ENCODE measurements around the gene SCGB1D4.

DNA sequence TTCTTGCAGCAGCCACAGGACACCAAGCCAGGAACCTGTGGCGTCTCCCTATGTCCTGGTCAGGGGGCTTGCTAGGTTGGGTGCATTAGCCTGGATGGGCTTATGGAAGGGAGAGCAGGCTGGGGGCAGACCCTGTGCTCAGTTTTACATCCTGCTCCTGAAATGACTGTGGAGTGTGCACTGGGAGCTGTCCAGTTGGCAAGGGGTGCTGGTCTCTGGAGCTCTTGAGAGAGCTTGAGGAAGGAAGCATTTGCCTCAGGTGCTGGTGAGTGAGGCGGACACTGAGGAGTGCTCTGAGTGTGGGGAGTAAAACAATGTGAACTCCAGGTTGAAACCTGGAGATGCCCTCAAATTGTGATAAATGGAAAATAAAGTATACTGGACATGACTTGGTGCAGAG is 3.4 kb downstream of the SCGB1D4 start:
- TF ChIP-seq POLR2A (IDR thresholded peaks at IDR 0.05) (no peak), POLR2AphosphoS5 (IDR thresholded peaks at IDR 0.05) (no peak)
- TF ChIP-seq, protein P1, sequence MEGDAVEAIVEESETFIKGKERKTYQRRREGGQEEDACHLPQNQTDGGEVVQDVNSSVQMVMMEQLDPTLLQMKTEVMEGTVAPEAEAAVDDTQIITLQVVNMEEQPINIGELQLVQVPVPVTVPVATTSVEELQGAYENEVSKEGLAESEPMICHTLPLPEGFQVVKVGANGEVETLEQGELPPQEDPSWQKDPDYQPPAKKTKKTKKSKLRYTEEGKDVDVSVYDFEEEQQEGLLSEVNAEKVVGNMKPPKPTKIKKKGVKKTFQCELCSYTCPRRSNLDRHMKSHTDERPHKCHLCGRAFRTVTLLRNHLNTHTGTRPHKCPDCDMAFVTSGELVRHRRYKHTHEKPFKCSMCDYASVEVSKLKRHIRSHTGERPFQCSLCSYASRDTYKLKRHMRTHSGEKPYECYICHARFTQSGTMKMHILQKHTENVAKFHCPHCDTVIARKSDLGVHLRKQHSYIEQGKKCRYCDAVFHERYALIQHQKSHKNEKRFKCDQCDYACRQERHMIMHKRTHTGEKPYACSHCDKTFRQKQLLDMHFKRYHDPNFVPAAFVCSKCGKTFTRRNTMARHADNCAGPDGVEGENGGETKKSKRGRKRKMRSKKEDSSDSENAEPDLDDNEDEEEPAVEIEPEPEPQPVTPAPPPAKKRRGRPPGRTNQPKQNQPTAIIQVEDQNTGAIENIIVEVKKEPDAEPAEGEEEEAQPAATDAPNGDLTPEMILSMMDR (IDR thresholded peaks at IDR 0.05) = no peak
